Renal cortical epithelial cell (primary cell): ENCODE data around the gene BOK. TPM values are rescaled to one million over a fixed set of nuclear protein-coding genes. Genes with fewer than 3 reads are reported as not detected.
"Not testable (repeated sequence)": the region's sequence is repeated elsewhere in the genome, so short reads cannot be mapped to it uniquely, and the experiment has no call there.

Experiments used
- DNase-seq: peaks from one replicate; pipeline ENCODE4 v3.0.0-alpha.2; 2011; ENCODE audit warnings: low read depth
- total RNA-seq: library from RNA; depleted of rRNA; stranded (reverse); fragments of >200 nt; gene quantifications from 2 replicates; pipeline ENCODE4 v1.2.3, GENCODE V29; 2014

BOK gene
- total RNA-seq, 1 donor from 2014 or later, result 61.0 TPM

GRCh38 chr2:241571821-241572620 is 13.5 kb downstream of the BOK start:
- no peak for DNase-seq

GRCh38 chr2:241572915-241573651 is 14.5 kb downstream of the BOK start:
- not testable (repeated sequence) for DNase-seq

GRCh38 chr2:241573741-241574140 is 15.2 kb downstream of the BOK start:
- no peak for DNase-seq

GRCh38 chr2:241574911-241575623 is 16.5 kb downstream of the BOK start:
- no peak for DNase-seq

GRCh38 chr2:241575624-241576292 is 17.2 kb downstream of the BOK start:
- DNase-seq, result no peak

- DNase-seq, result no peak
These were observed 17.7 kb downstream of the BOK start for GRCh38 chr2:241576293-241576654.

- no peak for DNase-seq
These were observed 19.0 kb downstream of the BOK start for GRCh38 chr2:241577413-241578122.

GRCh38 chr2:241579281-241579680 is 20.7 kb downstream of the BOK start:
- DNase-seq, result no peak

GRCh38 chr2:241582328-241582727 is 23.8 kb downstream of the BOK start:
- DNase-seq, result no peak

GRCh38 chr2:241582806-241583205 is 24.3 kb downstream of the BOK start:
- DNase-seq, result no peak

- DNase-seq, result peak; percentile 44
These were observed 25.9 kb downstream of the BOK start for GRCh38 chr2:241584436-241584835.

- DNase-seq, result no peak
These were observed 28.2 kb downstream of the BOK start for GRCh38 chr2:241586564-241587264.

GRCh38 chr2:241589863-241590262 is 31.3 kb downstream of the BOK start:
- not testable (repeated sequence) for DNase-seq

- not testable (repeated sequence) for DNase-seq
These were observed 32.2 kb downstream of the BOK start for GRCh38 chr2:241590496-241591455.

- no peak for DNase-seq
These were observed 33.7 kb downstream of the BOK start for GRCh38 chr2:241592126-241592845.

GRCh38 chr2:241593271-241593670 is 34.7 kb downstream of the BOK start:
- no peak for DNase-seq

GRCh38 chr2:241595600-241596140 is 37.1 kb downstream of the BOK start:
- no peak for DNase-seq

GRCh38 chr2:241597561-241597960 is 39.0 kb downstream of the BOK start:
- no peak for DNase-seq

GRCh38 chr2:241598061-241598460 is 39.5 kb downstream of the BOK start:
- no peak for DNase-seq
